ENCODE data around the gene VDR. TPM values are rescaled to one million over a fixed set of nuclear protein-coding genes. Genes with fewer than 3 reads are reported as not detected.
A peak's percentile ranks its signal among the peaks of the same experiment; 100 is the strongest.

VDR gene
- polyA plus RNA-seq, 1 donor (not counting 4 experiments of a cell fraction or from before 2014, with no cell fraction given), result 43.3 TPM

DNA sequence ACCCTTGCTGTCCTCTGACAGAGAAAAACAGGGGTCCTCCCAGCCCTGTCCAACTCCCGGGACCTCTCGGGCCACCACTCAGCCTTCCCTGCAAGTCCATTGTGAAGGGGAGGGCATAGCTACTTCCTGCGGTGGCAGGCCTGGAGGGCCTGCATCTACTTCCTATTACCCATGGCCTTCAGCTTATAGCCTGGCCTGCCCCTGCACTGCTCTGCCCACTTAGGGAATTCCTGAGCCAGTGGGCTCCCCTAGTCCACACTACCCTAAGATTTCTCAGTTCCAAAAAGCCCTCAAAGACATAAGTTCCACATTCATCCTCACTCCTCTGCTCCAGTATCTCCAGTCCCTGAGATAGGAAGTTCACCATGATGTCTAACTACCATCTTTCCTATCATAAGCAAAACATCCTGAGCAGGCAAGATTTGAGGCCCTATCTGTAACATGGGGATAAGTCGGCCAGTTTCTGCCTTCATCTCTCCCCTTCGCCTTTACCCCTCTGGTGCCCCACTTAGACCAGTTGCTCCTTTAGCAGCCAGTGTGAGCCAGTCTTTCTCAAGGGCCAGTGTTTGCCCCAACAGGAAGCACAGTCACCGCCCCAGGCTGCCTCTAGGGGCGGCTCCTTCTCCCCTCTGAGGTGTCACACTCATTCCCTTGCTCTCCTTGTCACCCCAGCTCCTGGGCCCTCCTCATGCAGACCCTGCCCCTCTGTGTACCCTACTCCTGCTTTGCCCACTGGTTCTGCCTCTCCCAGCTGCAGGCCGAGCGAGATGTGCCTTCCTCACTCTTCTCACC lies 96.0 kb downstream of the VDR start:
- Histone ChIP-seq H3K27me3 (ENCODE audit: control insufficient read depth, extremely low read depth, insufficient read depth, low read length) (no peaks in the 10 kb centered on the region), H3K79me2 (ENCODE audit: control insufficient read depth, insufficient read depth, low read length) (peaks cover 96% of the 10 kb centered on the region), H3K4me2 (ENCODE audit: control insufficient read depth, extremely low read depth, insufficient read depth, low read depth, low read length) (peak overlapping the region; percentile 35), H3K36me3 (ENCODE audit: control insufficient read depth in 2 of 2, extremely low read depth in 1 of 2, insufficient read depth in 2 of 2, low read length in 2 of 2) (peaks cover 13 to 38% of the 10 kb centered on the region in 2 experiments), H4K20me1 (ENCODE audit: control insufficient read depth, extremely low read depth, insufficient read depth, low read length) (peaks cover 21% of the 10 kb centered on the region), H3K9ac (ENCODE audit: control insufficient read depth, extremely low read depth, insufficient read depth, low read length) (no peak overlapping the region), H3K27ac (ENCODE audit: control insufficient read depth, insufficient read depth, low read length) (peak overlapping the region; percentile 17), H3K9me1 (ENCODE audit: control insufficient read depth, extremely low read depth, insufficient read depth, low read length) (peaks cover 17% of the 10 kb centered on the region), H3K4me3 (ENCODE audit: control insufficient read depth in 2 of 3, extremely low read depth in 1 of 3, insufficient read depth in 2 of 3, low read depth in 1 of 3, low read length in 3 of 3) (no peak overlapping the region), H3K4me1 (ENCODE audit: control insufficient read depth, extremely low read depth, insufficient read depth, low read length) (peaks cover 53% of the 10 kb centered on the region), H2AFZ (ENCODE audit: control insufficient read depth, low read length) (no peak overlapping the region), H3K9me3 (ENCODE audit: control insufficient read depth, low read depth, low read length) (no peaks in the 10 kb centered on the region)
- TF ChIP-seq CTCF (optimal IDR thresholded peaks at IDR 0.05 in 1 of 3, IDR thresholded peaks at IDR 0.05 in 1 of 3, conservative IDR thresholded peaks at IDR 0.05 in 1 of 3; ENCODE audit: extremely low read depth in 1 of 3, insufficient read depth in 2 of 3, low read length in 3 of 3) (peak; percentile 10 to 33 (median 25)), EZH2 (IDR thresholded peaks at IDR 0.05; ENCODE audit: low read length) (no peak)
- DNase-seq (ENCODE audit: low read depth, low spot score), result no peak
- no peak for FAIRE-seq
- dilution Hi-C loops (cut with MboI; ENCODE audit: extremely low pct_ligation_motif_present, low sequenced_read_pairs), result no loop called here

- H4K20me1 ChIP-seq (ENCODE audit: control insufficient read depth, extremely low read depth, insufficient read depth, low read length), result peaks cover 21% of the 10 kb centered on the region
- peaks cover 45% of the 10 kb centered on the region for H3K4me1 ChIP-seq (ENCODE audit: control insufficient read depth, extremely low read depth, insufficient read depth, low read length)
- peaks cover 96% of the 10 kb centered on the region for H3K79me2 ChIP-seq (ENCODE audit: control insufficient read depth, insufficient read depth, low read length)
- no peaks in the 10 kb centered on the region for H3K9me3 ChIP-seq (ENCODE audit: control insufficient read depth, low read depth, low read length)
- no peak for FAIRE-seq
- TF ChIP-seq CTCF (optimal IDR thresholded peaks at IDR 0.05 in 1 of 3, IDR thresholded peaks at IDR 0.05 in 1 of 3, conservative IDR thresholded peaks at IDR 0.05 in 1 of 3; ENCODE audit: extremely low read depth in 1 of 3, insufficient read depth in 2 of 3, low read length in 3 of 3) (no peak), EZH2 (IDR thresholded peaks at IDR 0.05; ENCODE audit: low read length) (no peak)
- DNase-seq (ENCODE audit: low read depth, low spot score), result no peak
- no peak overlapping the region for H3K4me2 ChIP-seq (ENCODE audit: control insufficient read depth, extremely low read depth, insufficient read depth, low read depth, low read length)
- no peaks in the 10 kb centered on the region for H3K27me3 ChIP-seq (ENCODE audit: control insufficient read depth, extremely low read depth, insufficient read depth, low read length)
- no peak overlapping the region for H3K27ac ChIP-seq (ENCODE audit: control insufficient read depth, insufficient read depth, low read length)
- H2AFZ ChIP-seq (ENCODE audit: control insufficient read depth, low read length), result no peak overlapping the region
- no peak overlapping the region for H3K4me3 ChIP-seq (ENCODE audit: control insufficient read depth in 2 of 3, extremely low read depth in 1 of 3, insufficient read depth in 2 of 3, low read depth in 1 of 3, low read length in 3 of 3)
- no peak overlapping the region for H3K9ac ChIP-seq (ENCODE audit: control insufficient read depth, extremely low read depth, insufficient read depth, low read length)
- H3K36me3 ChIP-seq (ENCODE audit: control insufficient read depth in 2 of 2, extremely low read depth in 1 of 2, insufficient read depth in 2 of 2, low read length in 2 of 2), result peaks cover 20 to 44% of the 10 kb centered on the region in 2 experiments
- H3K9me1 ChIP-seq (ENCODE audit: control insufficient read depth, extremely low read depth, insufficient read depth, low read length), result peaks cover 14% of the 10 kb centered on the region
- dilution Hi-C loops (cut with MboI; ENCODE audit: extremely low pct_ligation_motif_present, low sequenced_read_pairs), result no loop called here
These were observed 96.7 kb downstream of the VDR start for GRCh38 chr12:47808050-47808449.
